ENCODE measurements around the gene AGPAT2. TPM values are rescaled to one million over a fixed set of nuclear protein-coding genes. Genes with fewer than 3 reads are reported as not detected.
A peak's percentile ranks its signal among the peaks of the same experiment; 100 is the strongest.

Gene AGPAT2
- total and polyA plus RNA-seq, 2 experiments from 2014 or later = 31.8 to 44.7 TPM

DNA sequence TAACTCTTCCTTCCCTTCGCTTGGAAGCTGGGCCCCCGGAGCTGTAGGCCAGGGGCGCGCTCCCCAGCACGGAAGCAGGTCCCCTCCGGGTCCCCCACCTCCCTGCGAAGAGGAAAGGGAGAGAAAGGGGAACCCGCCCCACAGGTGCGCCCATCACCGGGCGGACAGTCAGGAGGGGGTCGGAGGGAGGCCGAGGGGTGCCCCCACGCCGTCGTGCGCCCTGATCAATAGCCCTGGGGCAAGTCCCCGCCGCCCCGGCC is 793 bp downstream of the AGPAT2 start:
- Histone ChIP-seq H3K4me2 (peak overlapping the region; percentile 94), H3F3A (replicated peaks; ENCODE audit: low read depth) (0 out of 2 replicates have a peak, but pooled peaks cover 3% of the 10 kb centered on the region), H3K4me1 (ENCODE audit: insufficient read depth) (no peaks in the 10 kb centered on the region; the same call in 1 of the 2 replicates), H3K27me3 (ENCODE audit: insufficient read depth) (no peaks in the 10 kb centered on the region), H3K79me2 (replicated peaks; ENCODE audit: insufficient read depth) (peaks cover 10% of the 10 kb centered on the region; the same call in 1 of the 2 replicates), H4K20me1 (replicated peaks; ENCODE audit: insufficient read depth) (no peaks in the 10 kb centered on the region), H3K36me3 (ENCODE audit: insufficient read depth) (no peaks in the 10 kb centered on the region), H2AFZ (peak overlapping the region; percentile 78), H3K27ac (ENCODE audit: low read depth) (no peak overlapping the region), H3K9me2 (ENCODE audit: insufficient read depth) (no peaks in the 10 kb centered on the region), H3K4me3 (peak overlapping the region; percentile 75)
- DNase-seq (ENCODE audit: low spot score) = no peak
- Mint-ChIP-seq H3K4me1 (peaks cover 9% of the 10 kb centered on the region; the same call in 2 of the 3 replicates), H3K4me3 (peak overlapping the region; percentile 80), H3K27me3 (ENCODE audit: insufficient read depth, low read depth, poor library complexity) (peaks cover 23% of the 10 kb centered on the region), H3K36me3 (ENCODE audit: low read depth) (no peaks in the 10 kb centered on the region), H3K9me3 (no peaks in the 10 kb centered on the region), H3K27ac (no peak overlapping the region)
- TF ChIP-seq CREB1 (CRISPR knock-in tag; IDR thresholded peaks at IDR 0.05; ENCODE audit: low read depth) = no peak
- no peak for TF ChIP-seq ZNF114 (CRISPR knock-in tag; IDR thresholded peaks at IDR 0.05)
- TF ChIP-seq, protein P1, sequence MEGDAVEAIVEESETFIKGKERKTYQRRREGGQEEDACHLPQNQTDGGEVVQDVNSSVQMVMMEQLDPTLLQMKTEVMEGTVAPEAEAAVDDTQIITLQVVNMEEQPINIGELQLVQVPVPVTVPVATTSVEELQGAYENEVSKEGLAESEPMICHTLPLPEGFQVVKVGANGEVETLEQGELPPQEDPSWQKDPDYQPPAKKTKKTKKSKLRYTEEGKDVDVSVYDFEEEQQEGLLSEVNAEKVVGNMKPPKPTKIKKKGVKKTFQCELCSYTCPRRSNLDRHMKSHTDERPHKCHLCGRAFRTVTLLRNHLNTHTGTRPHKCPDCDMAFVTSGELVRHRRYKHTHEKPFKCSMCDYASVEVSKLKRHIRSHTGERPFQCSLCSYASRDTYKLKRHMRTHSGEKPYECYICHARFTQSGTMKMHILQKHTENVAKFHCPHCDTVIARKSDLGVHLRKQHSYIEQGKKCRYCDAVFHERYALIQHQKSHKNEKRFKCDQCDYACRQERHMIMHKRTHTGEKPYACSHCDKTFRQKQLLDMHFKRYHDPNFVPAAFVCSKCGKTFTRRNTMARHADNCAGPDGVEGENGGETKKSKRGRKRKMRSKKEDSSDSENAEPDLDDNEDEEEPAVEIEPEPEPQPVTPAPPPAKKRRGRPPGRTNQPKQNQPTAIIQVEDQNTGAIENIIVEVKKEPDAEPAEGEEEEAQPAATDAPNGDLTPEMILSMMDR (conservative IDR thresholded peaks at IDR 0.05; ENCODE audit: low read depth in 2 of 2) = no peak
- no peak for TF ChIP-seq ZNF331 (CRISPR knock-in tag; IDR thresholded peaks at IDR 0.05; ENCODE audit: low read depth)
- ATAC-seq = peak; percentile 1; the same call in 2 of the 3 replicates

- H3K27ac Mint-ChIP-seq = no peak overlapping the region
- no peaks in the 10 kb centered on the region for H4K20me1 ChIP-seq (replicated peaks; ENCODE audit: insufficient read depth)
- H3K4me1 ChIP-seq (ENCODE audit: insufficient read depth) = no peaks in the 10 kb centered on the region; the same call in 1 of the 2 replicates
- 0 out of 2 replicates have a peak, but pooled peaks cover 3% of the 10 kb centered on the region for H3F3A ChIP-seq (replicated peaks; ENCODE audit: low read depth)
- H3K27ac ChIP-seq (ENCODE audit: low read depth) = no peak overlapping the region
- no peaks in the 10 kb centered on the region for H3K27me3 ChIP-seq (ENCODE audit: insufficient read depth)
- no peaks in the 10 kb centered on the region for H3K9me3 Mint-ChIP-seq
- H3K36me3 Mint-ChIP-seq (ENCODE audit: low read depth) = no peaks in the 10 kb centered on the region
- H3K36me3 ChIP-seq (ENCODE audit: insufficient read depth) = no peaks in the 10 kb centered on the region
- H3K9me2 ChIP-seq (ENCODE audit: insufficient read depth) = no peaks in the 10 kb centered on the region
- ATAC-seq (peak; percentile 5), DNase-seq (ENCODE audit: low spot score) (no peak)
- H3K4me2 ChIP-seq = peak overlapping the region; percentile 94
- H3K27me3 Mint-ChIP-seq (ENCODE audit: insufficient read depth, low read depth, poor library complexity) = peaks cover 23% of the 10 kb centered on the region
- H3K4me3 Mint-ChIP-seq = peak overlapping the region; percentile 80
- peak overlapping the region; percentile 75 for H3K4me3 ChIP-seq
- H3K79me2 ChIP-seq (replicated peaks; ENCODE audit: insufficient read depth) = peaks cover 10% of the 10 kb centered on the region; the same call in 1 of the 2 replicates
- no peak for TF ChIP-seq STAT1 (IDR thresholded peaks at IDR 0.05; ENCODE audit: unreplicated experiment)
- TF ChIP-seq, protein P1 (conservative IDR thresholded peaks at IDR 0.05; ENCODE audit: low read depth in 2 of 2) = no peak
- no peak for TF ChIP-seq JUNB (IDR thresholded peaks at IDR 0.05; ENCODE audit: unreplicated experiment)
- TF ChIP-seq ZNF331 (CRISPR knock-in tag; IDR thresholded peaks at IDR 0.05; ENCODE audit: low read depth) = no peak
- no peak for TF ChIP-seq POLR2AphosphoS5 (IDR thresholded peaks at IDR 0.05; ENCODE audit: low read depth)
- no peak for TF ChIP-seq CREB1 (CRISPR knock-in tag; IDR thresholded peaks at IDR 0.05; ENCODE audit: low read depth)
- TF ChIP-seq ZNF114 (CRISPR knock-in tag; IDR thresholded peaks at IDR 0.05) = no peak
- H3K4me1 Mint-ChIP-seq = peaks cover 9% of the 10 kb centered on the region; the same call in 2 of the 3 replicates
- H2AFZ ChIP-seq = peak overlapping the region; percentile 78; the same call in 1 of the 2 replicates
These were observed 1.3 kb downstream of the AGPAT2 start for GRCh38 chr9:136685790-136686533.
